SK-N-SH treated with all-trans-retinoic acid at 6 μM for 48 hours (cell line): Measurements from ENCODE around the gene TTLL8.

Source experiments
- ATAC-seq: fragments of 200-7000 bp; cut with Tn5 transposase; 3 replicates; pipeline ENCODE4 v1.9.1; 2020; ENCODE audit warnings: mild to moderate bottlenecking, moderate library complexity
- ARNTL ChIP-seq: fragments of 450-650 bp; formaldehyde crosslinking; IDR thresholded peaks from 2 replicates; pipeline ENCODE4 v1.5.0; 2020; ENCODE audit warnings: low read depth, mild to moderate bottlenecking, moderate library complexity, borderline replicate concordance
- CSDC2 ChIP-seq: fragments of 250-450 bp; sonication (Bioruptor Pico); IDR thresholded peaks from 2 replicates; pipeline ENCODE4 v1.5.0; 2020; ENCODE audit warnings: mild to moderate bottlenecking, moderate library complexity
- ESRRG ChIP-seq: fragments of 250-450 bp; sonication (Bioruptor Pico); IDR thresholded peaks from 2 replicates; pipeline ENCODE4 v1.6.1; 2021; ENCODE audit warnings: mild to moderate bottlenecking
- GLIS3 ChIP-seq: fragments of 250-450 bp; sonication (Bioruptor Pico); IDR thresholded peaks from 2 replicates; pipeline ENCODE4 v1.5.0; 2020; ENCODE audit warnings: mild to moderate bottlenecking, moderate library complexity
- ISL1 ChIP-seq: fragments of 250-450 bp; sonication (Bioruptor Pico); IDR thresholded peaks from 2 replicates; pipeline ENCODE4 v2.1.2; 2022; ENCODE audit warnings: mild to moderate bottlenecking, moderate library complexity
- OSR1 ChIP-seq: fragments of 250-450 bp; sonication (Bioruptor Pico); IDR thresholded peaks from 2 replicates; pipeline ENCODE4 v1.8.0; 2022; ENCODE audit warnings: moderate library complexity, mild to moderate bottlenecking, inconsistent platforms
- POU6F1 ChIP-seq: fragments of 250-450 bp; sonication (Bioruptor Pico); IDR thresholded peaks from 2 replicates; pipeline ENCODE4 v1.8.0; 2021; ENCODE audit warnings: low read depth, mild to moderate bottlenecking, moderate library complexity, borderline replicate concordance
- PPARA ChIP-seq: fragments of 250-450 bp; sonication (Bioruptor Pico); IDR thresholded peaks from 2 replicates; pipeline ENCODE4 v1.5.0; 2020; ENCODE audit warnings: mild to moderate bottlenecking, borderline replicate concordance
- RARB ChIP-seq: fragments of 250-450 bp; sonication (Bioruptor Pico); IDR thresholded peaks from 2 replicates; pipeline ENCODE4 v1.8.0; 2021; ENCODE audit warnings: mild to moderate bottlenecking, moderate library complexity
- SNAI2 ChIP-seq: fragments of 250-450 bp; sonication (Bioruptor Pico); IDR thresholded peaks from 2 replicates; pipeline ENCODE4 v1.5.0; 2020; ENCODE audit warnings: mild to moderate bottlenecking, moderate library complexity
- TCF4 ChIP-seq: fragments of 250-450 bp; sonication (Bioruptor Pico); IDR thresholded peaks from 2 replicates; pipeline ENCODE4 v1.8.0; 2021; ENCODE audit warnings: mild to moderate bottlenecking, moderate library complexity, borderline replicate concordance
- TOX ChIP-seq: fragments of 250-450 bp; sonication (Bioruptor Pico); IDR thresholded peaks from 2 replicates; pipeline ENCODE4 v1.8.0; 2021; ENCODE audit warnings: mild to moderate bottlenecking, moderate library complexity, borderline replicate concordance
- TSHZ2 ChIP-seq: fragments of 250-450 bp; sonication (Bioruptor Pico); IDR thresholded peaks from 2 replicates; pipeline ENCODE4 v1.5.0; 2020; ENCODE audit warnings: mild to moderate bottlenecking, moderate library complexity
- ZC3H10 ChIP-seq: fragments of 250-450 bp; sonication (Bioruptor Pico); IDR thresholded peaks from 2 replicates; pipeline ENCODE4 v1.5.1; 2021; ENCODE audit warnings: mild to moderate bottlenecking, moderate library complexity
- ZFP3 ChIP-seq: fragments of 250-450 bp; sonication (Bioruptor Pico); IDR thresholded peaks from 2 replicates; pipeline ENCODE4 v1.5.0; 2020; ENCODE audit warnings: mild to moderate bottlenecking, moderate library complexity
- ZFP30 ChIP-seq: fragments of 450-650 bp; formaldehyde crosslinking; IDR thresholded peaks from 2 replicates; pipeline ENCODE4 v1.5.0; 2022; ENCODE audit warnings: mild to moderate bottlenecking, moderate library complexity
- ZNF565 ChIP-seq: fragments of 450-650 bp; formaldehyde crosslinking; conservative IDR thresholded peaks from 2 replicates; pipeline ENCODE4 v1.5.0; 2020; ENCODE audit warnings: low read depth, mild to moderate bottlenecking, moderate library complexity
- ZNF70 ChIP-seq: fragments of 450-650 bp; formaldehyde crosslinking; IDR thresholded peaks from 2 replicates; pipeline ENCODE4 v1.5.0; 2020; ENCODE audit warnings: mild to moderate bottlenecking, moderate library complexity
- ZNF8 ChIP-seq: fragments of 450-650 bp; formaldehyde crosslinking; IDR thresholded peaks from 2 replicates; pipeline ENCODE4 v1.5.0; 2020; ENCODE audit warnings: mild to moderate bottlenecking, moderate library complexity
- TF ChIP-seq, protein P1 (sequence below): fragments of 250-450 bp; sonication (Bioruptor Pico); IDR thresholded peaks from 2 replicates; pipeline ENCODE4 v1.8.0; 2020; ENCODE audit warnings: mild to moderate bottlenecking, moderate library complexity, borderline replicate concordance
- TF ChIP-seq, protein P2 (sequence below): fragments of 250-450 bp; sonication (Bioruptor Pico); IDR thresholded peaks from 2 replicates; pipeline ENCODE4 v1.5.1; 2021; ENCODE audit warnings: mild to moderate bottlenecking, moderate library complexity

The TTLL8 gene

GRCh38 chr22:49997932-49998717 is 60.0 kb downstream of the TTLL8 start:
- TF ChIP-seq OSR1 (no peak), TOX (CRISPR knock-in tag) (no peak), TSHZ2 (no peak), ZNF565 (CRISPR knock-in tag) (no peak), ZFP3 (CRISPR knock-in tag) (no peak), GLIS3 (CRISPR knock-in tag) (no peak), RARB (CRISPR knock-in tag) (no peak), TCF4 (no peak), ARNTL (no peak), ZNF8 (CRISPR knock-in tag) (no peak), POU6F1 (CRISPR knock-in tag) (no peak), SNAI2 (CRISPR knock-in tag) (no peak), ISL1 (no peak), ESRRG (CRISPR knock-in tag) (no peak), PPARA (CRISPR knock-in tag) (no peak), CSDC2 (no peak)
- TF ChIP-seq, protein P1, sequence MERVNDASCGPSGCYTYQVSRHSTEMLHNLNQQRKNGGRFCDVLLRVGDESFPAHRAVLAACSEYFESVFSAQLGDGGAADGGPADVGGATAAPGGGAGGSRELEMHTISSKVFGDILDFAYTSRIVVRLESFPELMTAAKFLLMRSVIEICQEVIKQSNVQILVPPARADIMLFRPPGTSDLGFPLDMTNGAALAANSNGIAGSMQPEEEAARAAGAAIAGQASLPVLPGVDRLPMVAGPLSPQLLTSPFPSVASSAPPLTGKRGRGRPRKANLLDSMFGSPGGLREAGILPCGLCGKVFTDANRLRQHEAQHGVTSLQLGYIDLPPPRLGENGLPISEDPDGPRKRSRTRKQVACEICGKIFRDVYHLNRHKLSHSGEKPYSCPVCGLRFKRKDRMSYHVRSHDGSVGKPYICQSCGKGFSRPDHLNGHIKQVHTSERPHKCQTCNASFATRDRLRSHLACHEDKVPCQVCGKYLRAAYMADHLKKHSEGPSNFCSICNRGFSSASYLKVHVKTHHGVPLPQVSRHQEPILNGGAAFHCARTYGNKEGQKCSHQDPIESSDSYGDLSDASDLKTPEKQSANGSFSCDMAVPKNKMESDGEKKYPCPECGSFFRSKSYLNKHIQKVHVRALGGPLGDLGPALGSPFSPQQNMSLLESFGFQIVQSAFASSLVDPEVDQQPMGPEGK (CRISPR knock-in tag), result no peak
- TF ChIP-seq, protein P2, sequence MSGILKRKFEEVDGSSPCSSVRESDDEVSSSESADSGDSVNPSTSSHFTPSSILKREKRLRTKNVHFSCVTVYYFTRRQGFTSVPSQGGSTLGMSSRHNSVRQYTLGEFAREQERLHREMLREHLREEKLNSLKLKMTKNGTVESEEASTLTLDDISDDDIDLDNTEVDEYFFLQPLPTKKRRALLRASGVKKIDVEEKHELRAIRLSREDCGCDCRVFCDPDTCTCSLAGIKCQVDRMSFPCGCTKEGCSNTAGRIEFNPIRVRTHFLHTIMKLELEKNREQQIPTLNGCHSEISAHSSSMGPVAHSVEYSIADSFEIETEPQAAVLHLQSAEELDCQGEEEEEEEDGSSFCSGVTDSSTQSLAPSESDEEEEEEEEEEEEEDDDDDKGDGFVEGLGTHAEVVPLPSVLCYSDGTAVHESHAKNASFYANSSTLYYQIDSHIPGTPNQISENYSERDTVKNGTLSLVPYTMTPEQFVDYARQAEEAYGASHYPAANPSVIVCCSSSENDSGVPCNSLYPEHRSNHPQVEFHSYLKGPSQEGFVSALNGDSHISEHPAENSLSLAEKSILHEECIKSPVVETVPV (CRISPR knock-in tag), result no peak

GRCh38 chr22:49997251-49997599 is 60.9 kb downstream of the TTLL8 start:
- no peak for ATAC-seq
- no peak for TF ChIP-seq TCF4
- TF ChIP-seq ZFP30 (CRISPR knock-in tag), result no peak
- no peak for TF ChIP-seq CSDC2
- no peak for TF ChIP-seq PPARA (CRISPR knock-in tag)
- no peak for TF ChIP-seq ZC3H10 (CRISPR knock-in tag)
- no peak for TF ChIP-seq ZFP3 (CRISPR knock-in tag)
- TF ChIP-seq, protein P2 (CRISPR knock-in tag), result no peak
- TF ChIP-seq POU6F1 (CRISPR knock-in tag), result no peak
- TF ChIP-seq ZNF8 (CRISPR knock-in tag), result no peak
- TF ChIP-seq ZNF70, result no peak
- no peak for TF ChIP-seq OSR1

More at GRCh38 chr22:49997932-49998717, 60.0 kb downstream of the TTLL8 start:
- ATAC-seq, result no peak
